HepG2 (cell line): ENCODE results near the gene HHIPL2. TPM values are rescaled to one million over a fixed set of nuclear protein-coding genes. Genes with fewer than 3 reads are reported as not detected.

Experiments used
- ARNT ChIP-seq: fragments of 450-650 bp; IDR thresholded peaks from 2 replicates; pipeline ENCODE4 v1.6.1; 2017
- ATF1 ChIP-seq: IDR thresholded peaks from 2 replicates; pipeline ENCODE4 v1.6.1; 2016; ENCODE audit warnings: mild to moderate bottlenecking, control low read depth
- GATAD2A ChIP-seq: IDR thresholded peaks from 2 replicates; pipeline ENCODE4 v1.6.1; 2016
- MAFG ChIP-seq: sonication (generic); formaldehyde crosslinking; IDR thresholded peaks from 2 replicates; pipeline ENCODE4 v1.5.1; 2020; ENCODE audit warnings: mild to moderate bottlenecking, missing genetic modification reagents
- MAZ ChIP-seq, 2 experiments: sonication (generic) in 1 of 2; formaldehyde crosslinking in 1 of 2; IDR thresholded peaks; 2 replicates each; pipeline versions ENCODE4 v1.5.0 to v1.6.1; 2012 to 2020; ENCODE audit warnings: low read depth in 2 of 2, mild to moderate bottlenecking in 2 of 2, borderline replicate concordance in 1 of 2, improper control_type of control experiment in 1 of 2, low read length in 1 of 2, missing genetic modification reagents in 1 of 2, moderate library complexity in 1 of 2
- SRSF9 ChIP-seq: fragments of 200-400 bp; formaldehyde crosslinking; IDR thresholded peaks from 2 replicates; pipeline ENCODE4 v1.6.1; 2018; ENCODE audit warnings: borderline replicate concordance, mild to moderate bottlenecking, low read depth, low read length; ENCODE audit not compliant: insufficient read depth, poor library complexity, severe bottlenecking
- TBX2 ChIP-seq: sonication (generic); formaldehyde crosslinking; IDR thresholded peaks from 2 replicates; pipeline ENCODE4 v1.5.0; 2020; ENCODE audit warnings: missing genetic modification reagents, mild to moderate bottlenecking, borderline replicate concordance
- WIZ ChIP-seq: sonication (generic); formaldehyde crosslinking; IDR thresholded peaks from 2 replicates; pipeline ENCODE4 v1.5.1; 2020; ENCODE audit warnings: mild to moderate bottlenecking, missing genetic modification reagents
- ZFP36 ChIP-seq: fragments of 150-350 bp; IDR thresholded peaks from 2 replicates; pipeline ENCODE4 v1.6.1; 2018; ENCODE audit warnings: borderline replicate concordance, low read length, low read depth; ENCODE audit not compliant: partially characterized antibody
- ZNF143 ChIP-seq: sonication (generic); formaldehyde crosslinking; IDR thresholded peaks from 2 replicates; pipeline ENCODE4 v1.4.0; 2020; ENCODE audit warnings: missing genetic modification reagents
- ZNF441 ChIP-seq: sonication (generic); formaldehyde crosslinking; IDR thresholded peaks from 2 replicates; pipeline ENCODE4 v1.7.0; 2021; ENCODE audit warnings: missing genetic modification reagents, borderline replicate concordance
- ZNF501 ChIP-seq: sonication (generic); formaldehyde crosslinking; IDR thresholded peaks from 2 replicates; pipeline ENCODE4 v1.5.1; 2020; ENCODE audit warnings: mild to moderate bottlenecking, moderate library complexity, missing genetic modification reagents
- ZNF564 ChIP-seq: sonication (generic); formaldehyde crosslinking; IDR thresholded peaks from 2 replicates; pipeline ENCODE4 v1.8.1; 2023; ENCODE audit warnings: mild to moderate bottlenecking, missing genetic modification reagents
- polyA plus RNA-seq, 8 experiments: library from polyadenylated mRNA; depleted of rRNA in 3 of 8; stranded (reverse) in 7 of 8; unstranded in 1 of 8; fragments of >200 nt; fragmentation: Illumina TruSeq in 4 of 8; extraction: Trizol in 4 of 8; gene quantifications; 2 replicates each; pipeline versions ENCODE4 v1.2.1 to v1.2.3, GENCODE V29; 2011 to 2016; ENCODE audit warnings: low read depth in 4 of 8, missing spikeins in 1 of 8, mixed read lengths in 1 of 8; ENCODE audit not compliant: insufficient read depth in 1 of 8
- total RNA-seq, 5 experiments: library from RNA; depleted of rRNA; stranded (reverse); fragments of >200 nt; fragmentation: Illumina TruSeq; extraction: Trizol; gene quantifications; 2 replicates each; pipeline ENCODE4 v1.2.3, GENCODE V29; 2016; ENCODE audit warnings: low read depth in 1 of 5
- TF ChIP-seq, protein P1 (sequence below): sonication (generic); formaldehyde crosslinking; IDR thresholded peaks from 2 replicates; pipeline ENCODE4 v1.8.0; 2023; ENCODE audit warnings: mild to moderate bottlenecking, missing genetic modification reagents
- TF ChIP-seq, protein P2 (sequence below): sonication (generic); formaldehyde crosslinking; IDR thresholded peaks from 2 replicates; pipeline ENCODE4 v1.9.0; 2021; ENCODE audit warnings: missing genetic modification reagents, borderline replicate concordance
- TF ChIP-seq, protein P3 (sequence below): sonication (generic); formaldehyde crosslinking; IDR thresholded peaks from 2 replicates; pipeline ENCODE4 v1.5.1; 2020; ENCODE audit warnings: missing genetic modification reagents, mild to moderate bottlenecking, borderline replicate concordance
- TF ChIP-seq, protein P4 (sequence below): sonication (generic); formaldehyde crosslinking; IDR thresholded peaks from 2 replicates; pipeline ENCODE4 v1.4.0; 2020; ENCODE audit warnings: missing genetic modification reagents
- TF ChIP-seq, protein P5 (sequence below): sonication (generic); formaldehyde crosslinking; IDR thresholded peaks from 2 replicates; pipeline ENCODE4 v1.4.0; 2020; ENCODE audit warnings: missing genetic modification reagents, borderline replicate concordance

The HHIPL2 gene
- total and polyA plus RNA-seq, 2 of the 13 experiments (the other 11 are each of a cell fraction or from before 2014, with no cell fraction given) = 0.53 to 1.3 TPM

DNA sequence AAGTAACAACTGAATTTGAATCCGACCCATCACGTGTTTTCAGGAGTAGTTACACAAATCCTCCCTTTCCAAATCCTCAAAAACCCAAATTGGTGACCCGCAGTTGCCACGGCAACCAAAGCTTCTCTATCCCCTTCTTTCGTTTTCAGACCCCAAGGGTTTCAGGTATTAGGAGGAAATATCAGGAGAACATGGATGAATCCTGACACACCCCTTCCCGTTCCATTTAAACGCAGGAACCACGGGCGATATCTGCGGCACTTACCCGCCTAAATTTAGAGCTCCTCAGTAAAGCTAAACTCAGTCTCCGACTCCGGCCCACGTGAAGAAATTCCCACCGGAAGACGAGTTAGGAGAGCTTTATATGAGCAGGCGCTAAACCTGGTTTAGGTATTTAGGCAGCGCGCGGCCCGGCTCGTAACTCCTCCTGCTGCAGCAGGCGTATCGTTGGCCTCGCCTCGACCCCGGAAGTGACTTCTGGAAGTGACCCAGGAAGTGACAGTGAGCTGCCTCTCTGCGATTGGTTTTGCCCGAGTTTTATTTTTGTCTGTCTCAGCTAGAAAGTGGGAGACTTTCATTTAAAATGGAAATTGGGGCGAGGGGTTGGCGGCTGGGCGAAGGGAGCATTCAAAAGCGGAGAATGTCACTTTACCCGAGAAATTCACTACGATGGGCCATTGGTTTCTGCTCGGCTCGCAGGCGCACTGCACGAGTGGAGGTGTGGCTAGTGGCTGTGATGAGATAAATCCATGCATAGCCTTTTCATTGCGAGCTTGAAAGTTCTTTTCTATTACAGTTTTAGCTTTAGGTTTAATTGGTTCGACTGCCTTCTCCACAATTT lies 41.8 kb upstream of the HHIPL2 start, which contains the start of gene TAF1A (continued):
- TF ChIP-seq, protein P1, sequence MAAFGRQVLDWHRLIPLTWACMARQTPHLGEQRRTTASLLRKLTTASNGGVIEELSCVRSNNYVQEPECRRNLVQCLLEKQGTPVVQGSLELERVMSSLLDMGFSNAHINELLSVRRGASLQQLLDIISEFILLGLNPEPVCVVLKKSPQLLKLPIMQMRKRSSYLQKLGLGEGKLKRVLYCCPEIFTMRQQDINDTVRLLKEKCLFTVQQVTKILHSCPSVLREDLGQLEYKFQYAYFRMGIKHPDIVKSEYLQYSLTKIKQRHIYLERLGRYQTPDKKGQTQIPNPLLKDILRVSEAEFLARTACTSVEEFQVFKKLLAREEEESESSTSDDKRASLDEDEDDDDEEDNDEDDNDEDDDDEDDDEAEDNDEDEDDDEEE = no peak
- peak; percentile 90 for TF ChIP-seq ZNF501
- no peak for TF ChIP-seq ZFP36
- TF ChIP-seq ZNF143 = no peak
- 0 out of 2 replicates have a peak, but pooled peaks have one; percentile 29 for TF ChIP-seq MAZ (IDR thresholded peaks at IDR 0.05; ENCODE audit: borderline replicate concordance, low read depth, low read length)
- TF ChIP-seq MAZ (CRISPR knock-in tag; IDR thresholded peaks at IDR 0.05; ENCODE audit: low read depth) = no peak
- TF ChIP-seq, protein P2, sequence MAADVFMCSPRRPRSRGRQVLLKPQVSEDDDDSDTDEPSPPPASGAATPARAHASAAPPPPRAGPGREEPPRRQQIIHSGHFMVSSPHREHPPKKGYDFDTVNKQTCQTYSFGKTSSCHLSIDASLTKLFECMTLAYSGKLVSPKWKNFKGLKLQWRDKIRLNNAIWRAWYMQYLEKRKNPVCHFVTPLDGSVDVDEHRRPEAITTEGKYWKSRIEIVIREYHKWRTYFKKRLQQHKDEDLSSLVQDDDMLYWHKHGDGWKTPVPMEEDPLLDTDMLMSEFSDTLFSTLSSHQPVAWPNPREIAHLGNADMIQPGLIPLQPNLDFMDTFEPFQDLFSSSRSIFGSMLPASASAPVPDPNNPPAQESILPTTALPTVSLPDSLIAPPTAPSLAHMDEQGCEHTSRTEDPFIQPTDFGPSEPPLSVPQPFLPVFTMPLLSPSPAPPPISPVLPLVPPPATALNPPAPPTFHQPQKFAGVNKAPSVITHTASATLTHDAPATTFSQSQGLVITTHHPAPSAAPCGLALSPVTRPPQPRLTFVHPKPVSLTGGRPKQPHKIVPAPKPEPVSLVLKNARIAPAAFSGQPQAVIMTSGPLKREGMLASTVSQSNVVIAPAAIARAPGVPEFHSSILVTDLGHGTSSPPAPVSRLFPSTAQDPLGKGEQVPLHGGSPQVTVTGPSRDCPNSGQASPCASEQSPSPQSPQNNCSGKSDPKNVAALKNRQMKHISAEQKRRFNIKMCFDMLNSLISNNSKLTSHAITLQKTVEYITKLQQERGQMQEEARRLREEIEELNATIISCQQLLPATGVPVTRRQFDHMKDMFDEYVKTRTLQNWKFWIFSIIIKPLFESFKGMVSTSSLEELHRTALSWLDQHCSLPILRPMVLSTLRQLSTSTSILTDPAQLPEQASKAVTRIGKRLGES (CRISPR knock-in tag) = no peak
- TF ChIP-seq, protein P3, sequence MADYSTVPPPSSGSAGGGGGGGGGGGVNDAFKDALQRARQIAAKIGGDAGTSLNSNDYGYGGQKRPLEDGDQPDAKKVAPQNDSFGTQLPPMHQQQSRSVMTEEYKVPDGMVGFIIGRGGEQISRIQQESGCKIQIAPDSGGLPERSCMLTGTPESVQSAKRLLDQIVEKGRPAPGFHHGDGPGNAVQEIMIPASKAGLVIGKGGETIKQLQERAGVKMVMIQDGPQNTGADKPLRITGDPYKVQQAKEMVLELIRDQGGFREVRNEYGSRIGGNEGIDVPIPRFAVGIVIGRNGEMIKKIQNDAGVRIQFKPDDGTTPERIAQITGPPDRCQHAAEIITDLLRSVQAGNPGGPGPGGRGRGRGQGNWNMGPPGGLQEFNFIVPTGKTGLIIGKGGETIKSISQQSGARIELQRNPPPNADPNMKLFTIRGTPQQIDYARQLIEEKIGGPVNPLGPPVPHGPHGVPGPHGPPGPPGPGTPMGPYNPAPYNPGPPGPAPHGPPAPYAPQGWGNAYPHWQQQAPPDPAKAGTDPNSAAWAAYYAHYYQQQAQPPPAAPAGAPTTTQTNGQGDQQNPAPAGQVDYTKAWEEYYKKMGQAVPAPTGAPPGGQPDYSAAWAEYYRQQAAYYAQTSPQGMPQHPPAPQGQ (CRISPR knock-in tag) = no peak
- TF ChIP-seq TBX2 = no peak
- peak; percentile 56; the same call in 1 of the 2 replicates for TF ChIP-seq GATAD2A (CRISPR knock-in tag)
- TF ChIP-seq ZNF564 = no peak
- no peak for TF ChIP-seq ARNT
- peak; percentile 34; the same call in 1 of the 2 replicates for TF ChIP-seq ZNF441 (CRISPR knock-in tag)
- no peak for TF ChIP-seq WIZ (CRISPR knock-in tag)
- TF ChIP-seq, protein P4, sequence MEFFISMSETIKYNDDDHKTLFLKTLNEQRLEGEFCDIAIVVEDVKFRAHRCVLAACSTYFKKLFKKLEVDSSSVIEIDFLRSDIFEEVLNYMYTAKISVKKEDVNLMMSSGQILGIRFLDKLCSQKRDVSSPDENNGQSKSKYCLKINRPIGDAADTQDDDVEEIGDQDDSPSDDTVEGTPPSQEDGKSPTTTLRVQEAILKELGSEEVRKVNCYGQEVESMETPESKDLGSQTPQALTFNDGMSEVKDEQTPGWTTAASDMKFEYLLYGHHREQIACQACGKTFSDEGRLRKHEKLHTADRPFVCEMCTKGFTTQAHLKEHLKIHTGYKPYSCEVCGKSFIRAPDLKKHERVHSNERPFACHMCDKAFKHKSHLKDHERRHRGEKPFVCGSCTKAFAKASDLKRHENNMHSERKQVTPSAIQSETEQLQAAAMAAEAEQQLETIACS (CRISPR knock-in tag) = no peak
- peak; percentile 61; the same call in 1 of the 2 replicates for TF ChIP-seq ATF1 (CRISPR knock-in tag)
- no peak for TF ChIP-seq MAFG (CRISPR knock-in tag)
- no peak for TF ChIP-seq SRSF9
- TF ChIP-seq, protein P5, sequence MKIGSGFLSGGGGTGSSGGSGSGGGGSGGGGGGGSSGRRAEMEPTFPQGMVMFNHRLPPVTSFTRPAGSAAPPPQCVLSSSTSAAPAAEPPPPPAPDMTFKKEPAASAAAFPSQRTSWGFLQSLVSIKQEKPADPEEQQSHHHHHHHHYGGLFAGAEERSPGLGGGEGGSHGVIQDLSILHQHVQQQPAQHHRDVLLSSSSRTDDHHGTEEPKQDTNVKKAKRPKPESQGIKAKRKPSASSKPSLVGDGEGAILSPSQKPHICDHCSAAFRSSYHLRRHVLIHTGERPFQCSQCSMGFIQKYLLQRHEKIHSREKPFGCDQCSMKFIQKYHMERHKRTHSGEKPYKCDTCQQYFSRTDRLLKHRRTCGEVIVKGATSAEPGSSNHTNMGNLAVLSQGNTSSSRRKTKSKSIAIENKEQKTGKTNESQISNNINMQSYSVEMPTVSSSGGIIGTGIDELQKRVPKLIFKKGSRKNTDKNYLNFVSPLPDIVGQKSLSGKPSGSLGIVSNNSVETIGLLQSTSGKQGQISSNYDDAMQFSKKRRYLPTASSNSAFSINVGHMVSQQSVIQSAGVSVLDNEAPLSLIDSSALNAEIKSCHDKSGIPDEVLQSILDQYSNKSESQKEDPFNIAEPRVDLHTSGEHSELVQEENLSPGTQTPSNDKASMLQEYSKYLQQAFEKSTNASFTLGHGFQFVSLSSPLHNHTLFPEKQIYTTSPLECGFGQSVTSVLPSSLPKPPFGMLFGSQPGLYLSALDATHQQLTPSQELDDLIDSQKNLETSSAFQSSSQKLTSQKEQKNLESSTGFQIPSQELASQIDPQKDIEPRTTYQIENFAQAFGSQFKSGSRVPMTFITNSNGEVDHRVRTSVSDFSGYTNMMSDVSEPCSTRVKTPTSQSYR (CRISPR knock-in tag) = no peak
